SK-N-SH treated with all-trans-retinoic acid at 6 μM for 48 hours (cell line): ENCODE results near the gene PYGM.

Experiments used
- ATAC-seq: fragments of 200-7000 bp; cut with Tn5 transposase; 3 replicates; pipeline ENCODE4 v1.9.1; 2020; ENCODE audit warnings: mild to moderate bottlenecking, moderate library complexity
- BACH2 ChIP-seq: fragments of 250-450 bp; sonication (Bioruptor Pico); IDR thresholded peaks from 2 replicates; pipeline ENCODE4 v1.9.0; 2021; ENCODE audit warnings: mild to moderate bottlenecking, borderline replicate concordance
- CSDC2 ChIP-seq: fragments of 250-450 bp; sonication (Bioruptor Pico); IDR thresholded peaks from 2 replicates; pipeline ENCODE4 v1.5.0; 2020; ENCODE audit warnings: mild to moderate bottlenecking, moderate library complexity
- CSRNP3 ChIP-seq: fragments of 250-450 bp; sonication (Bioruptor Pico); IDR thresholded peaks from 2 replicates; pipeline ENCODE4 v1.5.1; 2021; ENCODE audit warnings: mild to moderate bottlenecking, moderate library complexity
- ESRRG ChIP-seq: fragments of 250-450 bp; sonication (Bioruptor Pico); IDR thresholded peaks from 2 replicates; pipeline ENCODE4 v1.6.1; 2021; ENCODE audit warnings: mild to moderate bottlenecking
- GLIS3 ChIP-seq: fragments of 250-450 bp; sonication (Bioruptor Pico); IDR thresholded peaks from 2 replicates; pipeline ENCODE4 v1.5.0; 2020; ENCODE audit warnings: mild to moderate bottlenecking, moderate library complexity
- ISL1 ChIP-seq: fragments of 250-450 bp; sonication (Bioruptor Pico); IDR thresholded peaks from 2 replicates; pipeline ENCODE4 v2.1.2; 2022; ENCODE audit warnings: mild to moderate bottlenecking, moderate library complexity
- OSR1 ChIP-seq: fragments of 250-450 bp; sonication (Bioruptor Pico); IDR thresholded peaks from 2 replicates; pipeline ENCODE4 v1.8.0; 2022; ENCODE audit warnings: moderate library complexity, mild to moderate bottlenecking, inconsistent platforms
- PATZ1 ChIP-seq: fragments of 250-450 bp; sonication (Bioruptor Pico); IDR thresholded peaks from 2 replicates; pipeline ENCODE4 v1.8.0; 2020; ENCODE audit warnings: mild to moderate bottlenecking, moderate library complexity, borderline replicate concordance
- PPARA ChIP-seq: fragments of 250-450 bp; sonication (Bioruptor Pico); IDR thresholded peaks from 2 replicates; pipeline ENCODE4 v1.5.0; 2020; ENCODE audit warnings: mild to moderate bottlenecking, borderline replicate concordance
- RARB ChIP-seq: fragments of 250-450 bp; sonication (Bioruptor Pico); IDR thresholded peaks from 2 replicates; pipeline ENCODE4 v1.8.0; 2021; ENCODE audit warnings: mild to moderate bottlenecking, moderate library complexity
- TCF4 ChIP-seq: fragments of 250-450 bp; sonication (Bioruptor Pico); IDR thresholded peaks from 2 replicates; pipeline ENCODE4 v1.8.0; 2021; ENCODE audit warnings: mild to moderate bottlenecking, moderate library complexity, borderline replicate concordance
- TSHZ2 ChIP-seq: fragments of 250-450 bp; sonication (Bioruptor Pico); IDR thresholded peaks from 2 replicates; pipeline ENCODE4 v1.5.0; 2020; ENCODE audit warnings: mild to moderate bottlenecking, moderate library complexity
- ZC3H10 ChIP-seq: fragments of 250-450 bp; sonication (Bioruptor Pico); IDR thresholded peaks from 2 replicates; pipeline ENCODE4 v1.5.1; 2021; ENCODE audit warnings: mild to moderate bottlenecking, moderate library complexity
- ZFP3 ChIP-seq: fragments of 250-450 bp; sonication (Bioruptor Pico); IDR thresholded peaks from 2 replicates; pipeline ENCODE4 v1.5.0; 2020; ENCODE audit warnings: mild to moderate bottlenecking, moderate library complexity
- ZFP30 ChIP-seq: fragments of 450-650 bp; formaldehyde crosslinking; IDR thresholded peaks from 2 replicates; pipeline ENCODE4 v1.5.0; 2022; ENCODE audit warnings: mild to moderate bottlenecking, moderate library complexity
- ZNF565 ChIP-seq: fragments of 450-650 bp; formaldehyde crosslinking; conservative IDR thresholded peaks from 2 replicates; pipeline ENCODE4 v1.5.0; 2020; ENCODE audit warnings: low read depth, mild to moderate bottlenecking, moderate library complexity
- ZNF70 ChIP-seq: fragments of 450-650 bp; formaldehyde crosslinking; IDR thresholded peaks from 2 replicates; pipeline ENCODE4 v1.5.0; 2020; ENCODE audit warnings: mild to moderate bottlenecking, moderate library complexity
- ZNF8 ChIP-seq: fragments of 450-650 bp; formaldehyde crosslinking; IDR thresholded peaks from 2 replicates; pipeline ENCODE4 v1.5.0; 2020; ENCODE audit warnings: mild to moderate bottlenecking, moderate library complexity
- TF ChIP-seq, protein P1 (sequence below): fragments of 250-450 bp; sonication (Bioruptor Pico); IDR thresholded peaks from 2 replicates; pipeline ENCODE4 v1.8.0; 2021; ENCODE audit warnings: low read depth, mild to moderate bottlenecking, moderate library complexity, borderline replicate concordance
- TF ChIP-seq, protein P2 (sequence below): fragments of 250-450 bp; sonication (Bioruptor Pico); IDR thresholded peaks from 2 replicates; pipeline ENCODE4 v1.5.1; 2020; ENCODE audit warnings: low read depth, mild to moderate bottlenecking, moderate library complexity

PYGM gene

GRCh38 chr11:64752175-64752970, 7.4 kb downstream of the PYGM start:
- ATAC-seq: no peak
- TF ChIP-seq ESRRG (no peak), ZNF8 (no peak), ISL1 (CRISPR knock-in tag) (no peak), TSHZ2 (CRISPR knock-in tag) (no peak)
- TF ChIP-seq, all 23 proteins: peak for 0

DNA sequence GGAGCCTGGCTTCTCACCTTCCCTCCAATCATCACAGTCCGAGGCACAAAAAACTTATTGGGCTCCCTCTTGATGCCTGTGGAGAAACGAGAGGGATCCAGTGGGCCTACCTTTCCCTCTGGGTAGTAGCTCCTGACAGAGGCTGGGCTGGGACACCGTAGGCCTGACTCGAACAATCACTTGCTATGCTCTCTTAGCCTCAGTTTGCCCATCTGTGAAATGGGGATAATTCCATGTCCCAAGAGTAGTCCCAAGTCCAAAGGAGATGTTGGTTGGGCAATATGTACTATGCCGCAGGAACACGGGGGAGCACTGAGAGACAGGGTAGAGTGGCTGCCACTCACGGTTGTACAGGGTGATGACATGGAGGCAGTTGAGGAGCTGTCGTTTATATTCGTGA, 8.2 kb downstream of the PYGM start:
- TF ChIP-seq RARB (CRISPR knock-in tag) (no peak), ZNF8 (no peak), BACH2 (no peak), PPARA (CRISPR knock-in tag) (no peak), PATZ1 (CRISPR knock-in tag) (no peak), TCF4 (no peak), OSR1 (no peak), ZFP3 (CRISPR knock-in tag) (no peak), ZFP30 (CRISPR knock-in tag) (no peak), ESRRG (no peak), GLIS3 (CRISPR knock-in tag) (no peak), CSDC2 (CRISPR knock-in tag) (no peak), ZNF70 (no peak), ZC3H10 (CRISPR knock-in tag) (no peak), ZNF565 (no peak), TSHZ2 (CRISPR knock-in tag) (no peak), CSRNP3 (no peak)
- TF ChIP-seq, protein P1, sequence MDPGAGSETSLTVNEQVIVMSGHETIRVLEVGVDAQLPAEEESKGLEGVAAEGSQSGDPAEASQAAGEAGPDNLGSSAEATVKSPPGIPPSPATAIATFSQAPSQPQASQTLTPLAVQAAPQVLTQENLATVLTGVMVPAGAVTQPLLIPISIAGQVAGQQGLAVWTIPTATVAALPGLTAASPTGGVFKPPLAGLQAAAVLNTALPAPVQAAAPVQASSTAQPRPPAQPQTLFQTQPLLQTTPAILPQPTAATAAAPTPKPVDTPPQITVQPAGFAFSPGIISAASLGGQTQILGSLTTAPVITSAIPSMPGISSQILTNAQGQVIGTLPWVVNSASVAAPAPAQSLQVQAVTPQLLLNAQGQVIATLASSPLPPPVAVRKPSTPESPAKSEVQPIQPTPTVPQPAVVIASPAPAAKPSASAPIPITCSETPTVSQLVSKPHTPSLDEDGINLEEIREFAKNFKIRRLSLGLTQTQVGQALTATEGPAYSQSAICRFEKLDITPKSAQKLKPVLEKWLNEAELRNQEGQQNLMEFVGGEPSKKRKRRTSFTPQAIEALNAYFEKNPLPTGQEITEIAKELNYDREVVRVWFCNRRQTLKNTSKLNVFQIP (CRISPR knock-in tag): no peak
- TF ChIP-seq, protein P2, sequence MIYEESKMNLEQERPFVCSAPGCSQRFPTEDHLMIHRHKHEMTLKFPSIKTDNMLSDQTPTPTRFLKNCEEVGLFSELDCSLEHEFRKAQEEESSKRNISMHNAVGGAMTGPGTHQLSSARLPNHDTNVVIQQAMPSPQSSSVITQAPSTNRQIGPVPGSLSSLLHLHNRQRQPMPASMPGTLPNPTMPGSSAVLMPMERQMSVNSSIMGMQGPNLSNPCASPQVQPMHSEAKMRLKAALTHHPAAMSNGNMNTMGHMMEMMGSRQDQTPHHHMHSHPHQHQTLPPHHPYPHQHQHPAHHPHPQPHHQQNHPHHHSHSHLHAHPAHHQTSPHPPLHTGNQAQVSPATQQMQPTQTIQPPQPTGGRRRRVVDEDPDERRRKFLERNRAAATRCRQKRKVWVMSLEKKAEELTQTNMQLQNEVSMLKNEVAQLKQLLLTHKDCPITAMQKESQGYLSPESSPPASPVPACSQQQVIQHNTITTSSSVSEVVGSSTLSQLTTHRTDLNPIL: no peak
- ATAC-seq: no peak
